GM12878 (cell line): ENCODE measurements around the gene LIFR. TPM values are rescaled to one million over a fixed set of nuclear protein-coding genes. Genes with fewer than 3 reads are reported as not detected.

Source experiments
- ATAC-seq: fragments of 200-7000 bp; cut with Tn5 transposase; 3 replicates; pipeline ENCODE4 v1.9.1; 2020; ENCODE audit warnings: mild to moderate bottlenecking, moderate library complexity
- BruUV-seq: library from RNA; stranded (reverse); fragments of 400-500 nt; replicated peaks from 2 replicates; lab custom pipeline; 2021; lab: Mats Ljungman, UMichigan
- CTCF ChIA-PET: fragments of 300-600 bp; sonication (Branson Sonifier 250); formaldehyde crosslinking; extraction: SDS; loops from one replicate; lab custom pipeline; 2021; ENCODE audit warnings: inconsistent platforms; lab: Yijun Ruan, JAX
- POLR2A ChIA-PET: fragments of 350-600 bp; formaldehyde crosslinking; extraction: SDS; loops from one replicate; lab custom pipeline; 2021; ENCODE audit warnings: inconsistent platforms; lab: Charles Lee
- RAD21 ChIA-PET: fragments of 300-600 bp; sonication (Branson Sonifier 250); formaldehyde crosslinking; loops from one replicate; lab custom pipeline; 2023; ENCODE audit warnings: antibody characterized with exemption; ENCODE audit not compliant: unreplicated experiment; lab: Charles Lee
- SMC1A ChIA-PET: fragments of 300-600 bp; sonication (Branson Sonifier 250); formaldehyde crosslinking; loops from one replicate; lab custom pipeline; 2023; ENCODE audit not compliant: unreplicated experiment, uncharacterized antibody; lab: Charles Lee
- DNase-seq: peaks from one replicate; pipeline ENCODE4 v3.0.0-alpha.2; 2011; ENCODE audit warnings: low read depth, low spot score
- FAIRE-seq: peaks from 3 replicates; lab custom pipeline; 2011; peaks lifted over from hg19 to GRCh38; lab: Jason Lieb, UNC
- H2AFZ ChIP-seq: 2 replicates; pipeline ENCODE4 v1.6.0; 2011; ENCODE audit warnings: low read depth, low read length, control low read depth; ENCODE audit not compliant: control insufficient read depth
- H3K27ac ChIP-seq: 2 replicates; pipeline ENCODE4 v1.5.1; 2011; ENCODE audit warnings: control low read depth; ENCODE audit not compliant: control insufficient read depth, insufficient read depth
- H3K27me3 ChIP-seq, 2 experiments: replicated peaks in 1 of 2; 2 replicates each; pipeline versions ENCODE4 v1.6.0 to v1.6.1; 2011; ENCODE audit warnings: low read length in 1 of 2; ENCODE audit not compliant: control insufficient read depth in 2 of 2, insufficient read depth in 2 of 2
- H3K36me3 ChIP-seq, 2 experiments: 2 replicates each; pipeline ENCODE4 v1.5.1; 2011; ENCODE audit warnings: low read length in 1 of 2; ENCODE audit not compliant: control insufficient read depth in 2 of 2, insufficient read depth in 2 of 2
- H3K4me1 ChIP-seq: 2 replicates; pipeline ENCODE4 v1.6.1; 2011; ENCODE audit warnings: mild to moderate bottlenecking, low read length, moderate library complexity, mixed read lengths; ENCODE audit not compliant: control insufficient read depth, insufficient read depth
- H3K4me2 ChIP-seq: 2 replicates; pipeline ENCODE4 v1.6.0; 2011; ENCODE audit warnings: control low read depth; ENCODE audit not compliant: control insufficient read depth, insufficient read depth
- H3K4me3 ChIP-seq: fragments of 200-600 bp; sonication (generic); 2 replicates; pipeline ENCODE4 v1.5.1; 2016
- H3K79me2 ChIP-seq: 2 replicates; pipeline ENCODE4 v1.6.0; 2011; ENCODE audit warnings: low read length; ENCODE audit not compliant: control insufficient read depth, insufficient read depth
- H3K9ac ChIP-seq: 2 replicates; pipeline ENCODE4 v1.8.0; 2011; ENCODE audit warnings: low read length, control low read depth, mixed read lengths; ENCODE audit not compliant: control insufficient read depth, insufficient read depth
- H3K9me3 ChIP-seq: replicated peaks from 3 replicates; pipeline ENCODE4 v1.5.1; 2011; ENCODE audit warnings: mild to moderate bottlenecking, low read length; ENCODE audit not compliant: control insufficient read depth, insufficient read depth
- H4K20me1 ChIP-seq: 2 replicates; pipeline ENCODE4 v1.6.0; 2011; ENCODE audit not compliant: control insufficient read depth, insufficient read depth
- HDGF ChIP-seq: fragments of 450-650 bp; IDR thresholded peaks from 2 replicates; pipeline ENCODE4 v1.6.1; 2016; ENCODE audit warnings: antibody characterized with exemption
- JUNB ChIP-seq: IDR thresholded peaks from 2 replicates; pipeline ENCODE4 v1.6.1; 2016; ENCODE audit warnings: antibody characterized with exemption, mild to moderate bottlenecking
- KLF5 ChIP-seq: fragments of 450-650 bp; IDR thresholded peaks from 2 replicates; pipeline ENCODE4 v1.6.1; 2014; ENCODE audit warnings: mild to moderate bottlenecking; ENCODE audit not compliant: partially characterized antibody
- MEF2A ChIP-seq: IDR thresholded peaks from 2 replicates; pipeline ENCODE4 v1.6.1; 2011; ENCODE audit warnings: low read depth, mild to moderate bottlenecking, low read length, moderate library complexity; ENCODE audit not compliant: insufficient read depth
- RBBP5 ChIP-seq: fragments of 200-600 bp; sonication (generic); conservative IDR thresholded peaks from 2 replicates; pipeline ENCODE4 v1.6.1; 2016
- SREBF2 ChIP-seq: IDR thresholded peaks from 2 replicates; pipeline ENCODE4 v1.6.1; 2012; ENCODE audit warnings: mild to moderate bottlenecking, low read length
- WRNIP1 ChIP-seq: IDR thresholded peaks from 2 replicates; pipeline ENCODE4 v1.6.1; 2011; ENCODE audit warnings: low read depth, low read length, improper control_type of control experiment, borderline replicate concordance
- YY1 ChIP-seq: IDR thresholded peaks from 2 replicates; pipeline ENCODE4 v1.6.1; 2011; ENCODE audit warnings: low read depth, mild to moderate bottlenecking, low read length
- ZNF592 ChIP-seq: fragments of 450-650 bp; IDR thresholded peaks from 2 replicates; pipeline ENCODE4 v1.6.1; 2017; ENCODE audit warnings: mild to moderate bottlenecking, moderate library complexity
- ZNF687 ChIP-seq: fragments of 450-650 bp; IDR thresholded peaks from 2 replicates; pipeline ENCODE4 v1.6.1; 2017; ENCODE audit warnings: mild to moderate bottlenecking, moderate library complexity
- WGBS: methylation state at CpG from one replicate; pipeline ENCODE4 v1.1.6; 2016; ENCODE audit warnings: low lambda C conversion rate; ENCODE audit not compliant: insufficient replicate concordance, insufficient coverage; ENCODE audit errors: missing lambda C conversion rate; 5-methylcytosine and 5-hydroxymethylcytosine counted together
- in situ Hi-C: fragments of 300-500 bp; cut with MboI; formaldehyde crosslinking; loops from 9 replicates; pipeline ENCODE4 v1.14.3; 2018; ENCODE audit warnings: mixed read lengths
- intact Hi-C: fragments of 100-400 bp; cut with micrococcal nuclease; formaldehyde crosslinking; loops from one replicate; pipeline ENCODE4 v1.14.2; 2022; ENCODE audit not compliant: unreplicated experiment
- polyA plus RNA-seq, 11 experiments: library from polyadenylated mRNA; depleted of rRNA in 4 of 11; unstranded in 6 of 11; stranded (reverse) in 5 of 11; fragments of >200 nt; fragmentation: Nextera tagmentation in 4 of 11; fragmentation: Illumina TruSeq in 1 of 11; extraction: Ambion mirVana in 4 of 11; extraction: Trizol in 1 of 11; gene quantifications; 1 replicate in 1 of 11; 2 replicates in 10 of 11; pipeline versions ENCODE4 v1.2.1 to v1.2.3, GENCODE V29; 2011 to 2016; ENCODE audit warnings: inconsistent platforms in 2 of 11, missing spikeins in 2 of 11, low read depth in 1 of 11
- total RNA-seq, 4 experiments: library from RNA; depleted of rRNA in 3 of 4; stranded (reverse); fragments of >200 nt in 3 of 4; fragmentation: Illumina TruSeq in 1 of 4; extraction: Trizol in 1 of 4; gene quantifications; 2 replicates each; pipeline versions ENCODE4 v1.2.1 to v1.2.3, GENCODE V29; 2013 to 2021
- TF ChIP-seq, protein P1 (sequence below): fragments of 450-650 bp; formaldehyde crosslinking; IDR thresholded peaks from 2 replicates; pipeline ENCODE4 v1.5.0; 2022; ENCODE audit warnings: mild to moderate bottlenecking, missing genetic modification characterization

LIFR gene
- total and polyA plus RNA-seq, 10 of the 15 experiments (the other 5 are each of a cell fraction or from before 2014, with no cell fraction given) = 0.10 TPM; not detected in 9

DNA sequence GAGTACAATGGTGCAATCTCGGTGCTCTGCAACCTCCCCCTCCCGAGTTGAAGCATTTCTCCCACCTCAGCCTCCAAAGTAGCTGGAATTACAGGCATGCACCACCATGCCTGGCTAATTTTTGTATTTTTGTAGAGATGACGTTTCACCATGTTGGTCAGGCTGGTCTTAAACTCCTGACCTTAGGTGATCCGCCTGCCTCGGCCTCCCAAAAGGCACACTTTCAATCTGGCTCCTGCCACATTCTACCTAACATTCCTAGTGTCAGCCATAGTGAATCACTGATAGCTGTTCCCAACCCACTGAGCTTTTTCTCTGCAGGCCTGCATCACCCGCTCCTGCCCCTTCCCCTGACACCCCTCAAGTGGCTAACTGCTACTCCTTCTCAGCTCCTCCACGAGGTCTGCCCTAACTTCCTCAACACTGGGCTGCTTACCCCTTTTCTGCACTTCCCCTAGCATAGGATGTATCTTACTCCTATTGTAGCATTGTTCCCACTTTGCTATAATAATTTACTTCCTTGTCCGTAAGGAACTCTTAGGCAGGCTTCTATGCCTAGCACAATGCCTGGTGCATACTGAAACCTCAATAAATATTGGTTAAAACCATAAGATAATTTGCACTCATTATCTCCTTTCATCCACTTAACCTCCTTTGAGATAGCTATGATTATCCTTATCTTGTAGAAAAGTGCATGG is 42.0 kb upstream of the LIFR start:
- Histone ChIP-seq H3K79me2 (no peaks in the 10 kb centered on the region), H3K4me2 (no peak overlapping the region), H2AFZ (no peak overlapping the region), H3K9ac (no peak overlapping the region), H3K4me1 (no peaks in the 10 kb centered on the region), H4K20me1 (no peaks in the 10 kb centered on the region), H3K4me3 (no peak overlapping the region), H3K36me3 (no peaks in the 10 kb centered on the region), H3K9me3 (no peaks in the 10 kb centered on the region), H3K27me3 (no peaks in the 10 kb centered on the region; a peak in 1 of 4 replicates), H3K27ac (no peak overlapping the region)
- DNase-seq (no peak), ATAC-seq (no peak), FAIRE-seq (no peak)
- WGBS = 25% methylated on average over 8 of the region's 8 CpGs
- in situ Hi-C loops (no loop called here), intact Hi-C loops (no loop called here)
- ChIA-PET POLR2A (no interaction called here), RAD21 (no interaction called here), CTCF (interaction anchor here (1.9 kb wide), 1 partner anchor 157 kb away, joined by 5 read pairs; no protein-coding TSS in a partner anchor), SMC1A (interaction anchor here (1.8 kb wide), 1 partner anchor 23 kb away, joined by 4 read pairs; no protein-coding TSS in a partner anchor)
- BruUV-seq = no TSS peak
- no peak for TF ChIP-seq KLF5
- TF ChIP-seq WRNIP1 = no peak
- no peak for TF ChIP-seq JUNB
- no peak for TF ChIP-seq SREBF2
- TF ChIP-seq RBBP5 = no peak
- TF ChIP-seq ZNF687 = no peak
- TF ChIP-seq YY1 = no peak
- no peak for TF ChIP-seq ZNF592
- no peak for TF ChIP-seq MEF2A
- TF ChIP-seq, protein P1, sequence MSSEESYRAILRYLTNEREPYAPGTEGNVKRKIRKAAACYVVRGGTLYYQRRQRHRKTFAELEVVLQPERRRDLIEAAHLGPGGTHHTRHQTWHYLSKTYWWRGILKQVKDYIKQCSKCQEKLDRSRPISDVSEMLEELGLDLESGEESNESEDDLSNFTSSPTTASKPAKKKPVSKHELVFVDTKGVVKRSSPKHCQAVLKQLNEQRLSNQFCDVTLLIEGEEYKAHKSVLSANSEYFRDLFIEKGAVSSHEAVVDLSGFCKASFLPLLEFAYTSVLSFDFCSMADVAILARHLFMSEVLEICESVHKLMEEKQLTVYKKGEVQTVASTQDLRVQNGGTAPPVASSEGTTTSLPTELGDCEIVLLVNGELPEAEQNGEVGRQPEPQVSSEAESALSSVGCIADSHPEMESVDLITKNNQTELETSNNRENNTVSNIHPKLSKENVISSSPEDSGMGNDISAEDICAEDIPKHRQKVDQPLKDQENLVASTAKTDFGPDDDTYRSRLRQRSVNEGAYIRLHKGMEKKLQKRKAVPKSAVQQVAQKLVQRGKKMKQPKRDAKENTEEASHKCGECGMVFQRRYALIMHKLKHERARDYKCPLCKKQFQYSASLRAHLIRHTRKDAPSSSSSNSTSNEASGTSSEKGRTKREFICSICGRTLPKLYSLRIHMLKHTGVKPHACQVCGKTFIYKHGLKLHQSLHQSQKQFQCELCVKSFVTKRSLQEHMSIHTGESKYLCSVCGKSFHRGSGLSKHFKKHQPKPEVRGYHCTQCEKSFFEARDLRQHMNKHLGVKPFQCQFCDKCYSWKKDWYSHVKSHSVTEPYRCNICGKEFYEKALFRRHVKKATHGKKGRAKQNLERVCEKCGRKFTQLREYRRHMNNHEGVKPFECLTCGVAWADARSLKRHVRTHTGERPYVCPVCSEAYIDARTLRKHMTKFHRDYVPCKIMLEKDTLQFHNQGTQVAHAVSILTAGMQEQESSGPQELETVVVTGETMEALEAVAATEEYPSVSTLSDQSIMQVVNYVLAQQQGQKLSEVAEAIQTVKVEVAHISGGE (CRISPR knock-in tag) = no peak
- no peak for TF ChIP-seq HDGF
